ENCODE measurements around the gene HOPX. TPM values are rescaled to one million over a fixed set of nuclear protein-coding genes. Genes with fewer than 3 reads are reported as not detected.

Gene HOPX
- total RNA-seq, 3 donors from 2014 or later (not counting 1 experiment from before 2014, with no cell fraction given), result 152 to 240 (median 167) TPM

DNA sequence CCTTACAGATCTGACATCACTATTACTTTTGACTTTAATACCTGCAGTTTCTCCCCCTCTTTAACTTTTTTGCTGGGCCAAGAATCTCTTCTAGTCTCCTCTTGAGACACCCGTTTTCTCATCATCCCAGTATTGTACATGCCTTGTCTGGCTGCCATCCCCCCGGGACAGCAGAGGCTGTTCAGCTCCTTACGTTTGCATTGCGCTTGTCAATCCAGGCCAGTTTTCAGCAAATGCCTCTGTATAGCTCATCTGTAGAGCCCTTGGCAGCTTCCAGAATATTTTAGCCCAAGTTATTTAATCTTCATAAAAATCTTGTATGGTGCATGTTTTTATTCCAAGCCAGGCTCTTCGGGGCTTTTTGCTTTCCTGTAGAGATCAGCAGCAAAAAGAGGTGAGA, 22.3 kb upstream of the HOPX start:
- no peak overlapping the region for H3K27ac Mint-ChIP-seq
- no peaks in the 10 kb centered on the region for H3K27me3 ChIP-seq (ENCODE audit: control insufficient read depth, insufficient read depth, low read length)
- H3K36me3 Mint-ChIP-seq, result no peaks in the 10 kb centered on the region
- TF ChIP-seq, protein P1, sequence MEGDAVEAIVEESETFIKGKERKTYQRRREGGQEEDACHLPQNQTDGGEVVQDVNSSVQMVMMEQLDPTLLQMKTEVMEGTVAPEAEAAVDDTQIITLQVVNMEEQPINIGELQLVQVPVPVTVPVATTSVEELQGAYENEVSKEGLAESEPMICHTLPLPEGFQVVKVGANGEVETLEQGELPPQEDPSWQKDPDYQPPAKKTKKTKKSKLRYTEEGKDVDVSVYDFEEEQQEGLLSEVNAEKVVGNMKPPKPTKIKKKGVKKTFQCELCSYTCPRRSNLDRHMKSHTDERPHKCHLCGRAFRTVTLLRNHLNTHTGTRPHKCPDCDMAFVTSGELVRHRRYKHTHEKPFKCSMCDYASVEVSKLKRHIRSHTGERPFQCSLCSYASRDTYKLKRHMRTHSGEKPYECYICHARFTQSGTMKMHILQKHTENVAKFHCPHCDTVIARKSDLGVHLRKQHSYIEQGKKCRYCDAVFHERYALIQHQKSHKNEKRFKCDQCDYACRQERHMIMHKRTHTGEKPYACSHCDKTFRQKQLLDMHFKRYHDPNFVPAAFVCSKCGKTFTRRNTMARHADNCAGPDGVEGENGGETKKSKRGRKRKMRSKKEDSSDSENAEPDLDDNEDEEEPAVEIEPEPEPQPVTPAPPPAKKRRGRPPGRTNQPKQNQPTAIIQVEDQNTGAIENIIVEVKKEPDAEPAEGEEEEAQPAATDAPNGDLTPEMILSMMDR (IDR thresholded peaks at IDR 0.05), result no peak
- intact Hi-C loops (cut with micrococcal nuclease), result no loop called here
- H3K4me1 Mint-ChIP-seq, result no peaks in the 10 kb centered on the region
- no peaks in the 10 kb centered on the region for H3K36me3 ChIP-seq (ENCODE audit: control insufficient read depth, insufficient read depth, low read length)
- peaks cover 0 to 4% of the 10 kb centered on the region in 2 donors for H3K27me3 Mint-ChIP-seq (ENCODE audit: low read depth in 2 of 2)
- DNase-seq (no peak), ATAC-seq (no peak)
- no peaks in the 10 kb centered on the region for H3K9me3 Mint-ChIP-seq
- no peak overlapping the region for H3K4me3 ChIP-seq (ENCODE audit: low read length)
- H3K27ac ChIP-seq (ENCODE audit: low read length), result no peak overlapping the region
- no peak overlapping the region for H3K4me3 Mint-ChIP-seq
- no peaks in the 10 kb centered on the region for H3K4me1 ChIP-seq (ENCODE audit: control insufficient read depth, insufficient read depth, low read length)
- 93% methylated on average over 5 of the region's 5 CpGs for WGBS (ENCODE audit: insufficient coverage)
- no peaks in the 10 kb centered on the region for H3K9me3 ChIP-seq (ENCODE audit: control insufficient read depth, insufficient read depth, low read length)

DNA sequence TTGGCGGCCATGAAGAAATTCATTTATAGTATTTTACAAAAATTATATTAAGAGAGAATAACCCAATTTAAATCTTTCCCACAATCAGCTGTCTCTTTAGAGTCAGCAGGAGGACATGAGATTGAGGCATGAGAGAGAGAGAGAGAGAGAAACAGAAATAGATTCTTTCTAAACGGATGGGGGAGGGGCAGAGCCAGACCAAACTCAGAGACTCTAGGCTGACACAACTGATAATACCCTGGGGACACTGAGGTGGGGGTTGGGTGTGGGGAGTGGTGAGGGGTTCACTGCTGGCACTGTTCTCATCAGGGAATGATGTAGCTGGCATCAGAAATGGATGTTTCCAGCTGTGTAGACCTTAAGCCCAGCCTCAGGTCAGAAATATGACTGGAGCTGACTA, 20.5 kb upstream of the HOPX start:
- H3K27me3 ChIP-seq (ENCODE audit: control insufficient read depth, insufficient read depth, low read length), result no peaks in the 10 kb centered on the region
- Mint-ChIP-seq H3K27ac (no peak overlapping the region), H3K9me3 (no peaks in the 10 kb centered on the region), H3K36me3 (no peaks in the 10 kb centered on the region), H3K27me3 (ENCODE audit: low read depth in 2 of 2) (peaks cover 0 to 4% of the 10 kb centered on the region in 2 donors), H3K4me1 (no peaks in the 10 kb centered on the region), H3K4me3 (no peak overlapping the region)
- intact Hi-C loops (cut with micrococcal nuclease), result no loop called here
- no peaks in the 10 kb centered on the region for H3K4me1 ChIP-seq (ENCODE audit: control insufficient read depth, insufficient read depth, low read length)
- ATAC-seq (no peak), DNase-seq (no peak)
- TF ChIP-seq, protein P1 (IDR thresholded peaks at IDR 0.05), result no peak
- no peaks in the 10 kb centered on the region for H3K9me3 ChIP-seq (ENCODE audit: control insufficient read depth, insufficient read depth, low read length)
- no peak overlapping the region for H3K27ac ChIP-seq (ENCODE audit: low read length)
- H3K4me3 ChIP-seq (ENCODE audit: low read length), result no peak overlapping the region
- H3K36me3 ChIP-seq (ENCODE audit: control insufficient read depth, insufficient read depth, low read length), result no peaks in the 10 kb centered on the region
- WGBS (ENCODE audit: insufficient coverage), result 63% methylated on average over 1 of the region's 2 CpGs

DNA sequence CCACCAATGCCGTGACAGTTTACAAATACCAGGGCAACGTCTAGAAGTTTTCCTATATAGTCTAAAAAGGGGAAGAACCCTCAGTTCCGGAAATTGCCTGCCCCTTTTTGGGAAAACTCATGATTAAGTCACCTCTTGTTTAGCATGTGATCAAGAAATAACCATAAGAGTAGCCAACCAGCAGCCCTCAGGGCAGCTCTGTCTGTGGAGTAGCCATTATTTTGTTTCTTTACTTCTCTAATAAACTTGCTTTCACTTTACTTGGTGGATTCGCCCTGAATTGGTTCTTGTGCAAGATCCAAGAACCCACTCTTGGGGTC, 20.0 kb upstream of the HOPX start:
- TF ChIP-seq, protein P1 (IDR thresholded peaks at IDR 0.05), result no peak
- ATAC-seq, result no peak
- H3K4me1 Mint-ChIP-seq, result no peaks in the 10 kb centered on the region
- H3K36me3 Mint-ChIP-seq, result no peaks in the 10 kb centered on the region
- DNase-seq, result no peak
- Histone ChIP-seq H3K9me3 (ENCODE audit: control insufficient read depth, insufficient read depth, low read length) (no peaks in the 10 kb centered on the region), H3K36me3 (ENCODE audit: control insufficient read depth, insufficient read depth, low read length) (no peaks in the 10 kb centered on the region), H3K4me3 (ENCODE audit: low read length) (no peak overlapping the region), H3K27me3 (ENCODE audit: control insufficient read depth, insufficient read depth, low read length) (no peaks in the 10 kb centered on the region), H3K27ac (ENCODE audit: low read length) (no peak overlapping the region), H3K4me1 (ENCODE audit: control insufficient read depth, insufficient read depth, low read length) (no peaks in the 10 kb centered on the region)
- intact Hi-C loops (cut with micrococcal nuclease), result no loop called here
- H3K4me3 Mint-ChIP-seq, result no peak overlapping the region
- WGBS (ENCODE audit: insufficient coverage), result 63% methylated on average over 3 of the region's 4 CpGs
- H3K27ac Mint-ChIP-seq, result no peak overlapping the region
- H3K9me3 Mint-ChIP-seq, result no peaks in the 10 kb centered on the region
- H3K27me3 Mint-ChIP-seq (ENCODE audit: low read depth in 2 of 2), result peaks cover 0 to 4% of the 10 kb centered on the region in 2 donors

DNA sequence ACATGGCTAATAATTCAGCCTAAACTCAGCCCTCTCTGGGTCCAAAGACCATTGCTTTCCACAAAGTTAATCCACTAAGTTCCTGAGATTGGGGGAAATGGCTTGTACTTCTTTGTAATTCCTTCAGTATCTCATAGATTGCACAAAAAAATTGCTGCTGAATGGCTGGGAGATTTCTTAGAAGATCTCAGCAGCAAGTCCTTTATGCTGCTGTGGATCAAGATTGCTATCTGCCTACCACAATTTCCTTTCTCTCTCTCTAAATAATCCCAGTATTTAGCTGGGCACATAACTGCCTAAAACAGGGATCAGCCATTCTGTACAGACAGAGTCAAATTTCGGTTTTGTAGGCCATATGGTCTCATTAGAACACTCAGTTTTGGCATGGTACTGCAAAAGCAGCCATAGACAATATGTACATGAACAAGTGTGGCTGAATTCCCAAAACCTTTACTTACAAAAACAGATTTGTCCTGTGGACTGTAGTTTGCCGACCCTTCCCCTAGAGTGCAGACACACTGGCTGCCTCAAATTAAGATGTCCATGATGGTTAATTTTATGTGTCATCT, 18.5 kb upstream of the HOPX start:
- no peak overlapping the region for H3K4me3 ChIP-seq (ENCODE audit: low read length)
- H3K4me1 Mint-ChIP-seq, result no peaks in the 10 kb centered on the region
- no peaks in the 10 kb centered on the region for H3K9me3 ChIP-seq (ENCODE audit: control insufficient read depth, insufficient read depth, low read length)
- no peak overlapping the region for H3K27ac Mint-ChIP-seq
- H3K27ac ChIP-seq (ENCODE audit: low read length), result no peak overlapping the region
- H3K36me3 ChIP-seq (ENCODE audit: control insufficient read depth, insufficient read depth, low read length), result no peaks in the 10 kb centered on the region
- 70% methylated on average over 2 of the region's 2 CpGs for WGBS (ENCODE audit: insufficient coverage)
- peaks cover 0 to 4% of the 10 kb centered on the region in 2 donors for H3K27me3 Mint-ChIP-seq (ENCODE audit: low read depth in 2 of 2)
- no peaks in the 10 kb centered on the region for H3K9me3 Mint-ChIP-seq
- H3K27me3 ChIP-seq (ENCODE audit: control insufficient read depth, insufficient read depth, low read length), result no peaks in the 10 kb centered on the region
- no peak overlapping the region for H3K4me3 Mint-ChIP-seq
- no peak for DNase-seq
- no peak for ATAC-seq
- TF ChIP-seq, protein P1 (IDR thresholded peaks at IDR 0.05), result no peak
- H3K36me3 Mint-ChIP-seq, result no peaks in the 10 kb centered on the region
- no peaks in the 10 kb centered on the region for H3K4me1 ChIP-seq (ENCODE audit: control insufficient read depth, insufficient read depth, low read length)
- intact Hi-C loops (cut with micrococcal nuclease), result no loop called here
